Heart left ventricle (tissue), 16 donors: ENCODE measurements around the gene CFH. TPM values are rescaled to one million over a fixed set of nuclear protein-coding genes. Genes with fewer than 3 reads are reported as not detected.

ENCODE experiments used
- ATAC-seq, 4 donors: fragments of 200-7000 bp; cut with Tn5 transposase; one replicate each; pipeline ENCODE4 v1.9.1; 2020 to 2022; ENCODE audit warnings: moderate library complexity in 4 of 4, mild to moderate bottlenecking in 3 of 4, moderate number of reproducible peaks in 1 of 4
- DNase-seq, 5 donors: peaks; one replicate each; pipeline ENCODE4 v3.0.0-alpha.2; 2020
- H3K27ac ChIP-seq, 12 donors: fragments of 200-600 bp; sonication (generic) in 4 of 12; one replicate each; pipeline versions ENCODE4 v1.5.0 to v1.8.0; 2016 to 2022; ENCODE audit warnings: mild to moderate bottlenecking in 2 of 12
- H3K27me3 ChIP-seq, 9 donors: fragments of 200-600 bp; sonication (generic) in 2 of 9; one replicate each; pipeline versions ENCODE4 v1.5.1 to v1.8.0; 2016 to 2022; ENCODE audit warnings: mild to moderate bottlenecking in 3 of 9
- H3K36me3 ChIP-seq, 9 donors: fragments of 200-600 bp; sonication (generic) in 2 of 9; one replicate each; pipeline versions ENCODE4 v1.5.0 to v1.8.0; 2018 to 2022; ENCODE audit warnings: mild to moderate bottlenecking in 2 of 9
- H3K4me1 ChIP-seq, 12 donors: fragments of 200-600 bp; sonication (generic) in 4 of 12; one replicate each; pipeline versions ENCODE4 v1.5.0 to v1.8.0; 2016 to 2022; ENCODE audit warnings: mild to moderate bottlenecking in 3 of 12
- H3K4me3 ChIP-seq, 12 donors: fragments of 200-600 bp; sonication (generic) in 4 of 12; one replicate each; pipeline versions ENCODE4 v1.5.0 to v1.8.0; 2017 to 2022; ENCODE audit warnings: mild to moderate bottlenecking in 9 of 12, moderate library complexity in 4 of 12
- H3K9me3 ChIP-seq, 12 donors: fragments of 200-600 bp; sonication (generic) in 4 of 12; one replicate each; pipeline versions ENCODE4 v1.5.0 to v1.8.0; 2016 to 2022; ENCODE audit warnings: mild to moderate bottlenecking in 1 of 12
- CTCF ChIP-seq, 12 donors: fragments of 200-600 bp; sonication (generic) in 4 of 12; IDR thresholded peaks; one replicate each; pipeline versions ENCODE4 v1.5.0 to v1.8.0; 2018 to 2022; ENCODE audit warnings: antibody characterized with exemption in 12 of 12, mild to moderate bottlenecking in 5 of 12
- POLR2A ChIP-seq, 2 donors: fragments of 450-650 bp; IDR thresholded peaks; one replicate each; pipeline ENCODE4 v1.6.1; 2017; ENCODE audit warnings: antibody characterized with exemption in 2 of 2, mild to moderate bottlenecking in 2 of 2, moderate library complexity in 2 of 2
- WGBS, 4 donors: extraction: QIAGEN DNeasy Blood & Tissue Kit in 2 of 4; methylation state at CpG; one replicate each; pipeline versions ENCODE4 v1.1.5 to v1.1.7; 2013 to 2018; 5-methylcytosine and 5-hydroxymethylcytosine counted together
- intact Hi-C, 10 donors: fragments of 100-400 bp; cut with DNase I; formaldehyde crosslinking; loops; one replicate each; pipeline versions ENCODE4 v1.11.1 to v1.14.2; 2022
- polyA plus RNA-seq, 2 donors: library from polyadenylated mRNA; stranded (reverse); fragments of 200-250 nt; gene quantifications; one replicate each; pipeline ENCODE4 v1.2.3, GENCODE V29; 2013
- total RNA-seq, 9 donors: library from RNA; depleted of rRNA in 2 of 9; stranded (reverse); fragments of >200 nt in 2 of 9; fragmentation: NEBNext Ultra II Directional in 3 of 9; extraction: Animal tissue kit (Norgen Biotek cat#: 25700) in 3 of 9; gene quantifications; one replicate each; pipeline versions ENCODE4 v1.1.0 to v1.2.4, GENCODE V29; 2016 to 2023
- donor health status: ischemic (EF 13 %, LVEDD 7.1; RV severe dilation, severe dysfunction).
- donor health status: healthy with polysubstance abuse.
- donor health status: DM: no; HTN: yes; CAD: no.
- donor health status: DM: no; HTN: no; CAD: no.
- donor health status: ischemic (EF 25% LVEDD 6.9; RV normal size, moderate dysfunction).
- donor health status: ischemic (EF 25% LVEDD 5.7; RV mildly dilated, moderate dysfunction).
- donor health status: healthy.
- donor health status: DM: yes; HTN: yes; CAD: no.
- donor health status: ischemic (EF 35%, LVEDD 5.7; RV mildly dilated, moderate dysfunction).
- donor health status: nonischemic (EF 11% LVEDD 7.7; RV severe dilation, severe dysfunction).
- donor health status: DM: yes; HTN: yes; CAD: no.
- donor health status: PGD.
- donor health status: ischemic (EF 29% LVEDD 5.4; RV normal size, mild dysfunction).
- donor health status: nonischemic (EF 23%, LVEDD 6.1; RV moderate dilation, normal function).

Gene CFH
- total and polyA plus RNA-seq, 11 donors = 7.2 to 141 (median 25.6) TPM

DNA sequence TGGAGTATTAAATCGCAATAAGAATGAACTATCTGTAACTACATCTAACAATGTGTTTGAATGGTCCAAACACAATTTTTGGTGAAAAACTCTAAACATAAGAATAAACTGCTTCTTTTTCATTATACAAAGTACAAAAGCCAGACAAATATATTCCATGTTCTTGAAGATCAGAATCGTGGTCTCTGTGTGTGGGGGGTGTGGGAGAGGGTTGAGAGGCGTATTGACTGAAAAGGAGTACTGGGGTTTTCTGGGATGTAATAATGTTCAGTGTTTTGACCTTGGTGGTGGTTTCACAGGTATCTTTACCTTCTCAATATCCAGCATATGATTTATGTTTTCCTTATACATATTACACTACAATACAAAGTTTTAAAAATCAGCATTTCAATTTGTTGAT lies 764 bp upstream of the CFH start:
- H3K27ac ChIP-seq = peak overlapping the region in 6 of 12 donors; percentile 33 to 67 (median 56)
- H3K4me3 ChIP-seq = peak overlapping the region in 3 of 12 donors; percentile 50 to 60 (median 54)
- ATAC-seq (no peak), DNase-seq (no peak)
- no peaks in the 10 kb centered on the region for H3K27me3 ChIP-seq
- intact Hi-C loops = loop anchor here in 6 of 10 donors (5.0 to 10.0 kb wide), 5 partner anchors 286 to 496 kb away; no protein-coding TSS in a partner anchor
- peaks cover 0 to 17% (median 0%) of the 10 kb centered on the region in 12 donors for H3K4me1 ChIP-seq
- 79 to 81% (median 80%) methylated on average over 3 of the region's 3 CpGs for WGBS, 4 donors
- no peaks in the 10 kb centered on the region for H3K9me3 ChIP-seq
- H3K36me3 ChIP-seq = no peaks in the 10 kb centered on the region
- no peak for TF ChIP-seq POLR2A (IDR thresholded peaks at IDR 0.05)
- no peak for TF ChIP-seq CTCF (IDR thresholded peaks at IDR 0.05)

DNA sequence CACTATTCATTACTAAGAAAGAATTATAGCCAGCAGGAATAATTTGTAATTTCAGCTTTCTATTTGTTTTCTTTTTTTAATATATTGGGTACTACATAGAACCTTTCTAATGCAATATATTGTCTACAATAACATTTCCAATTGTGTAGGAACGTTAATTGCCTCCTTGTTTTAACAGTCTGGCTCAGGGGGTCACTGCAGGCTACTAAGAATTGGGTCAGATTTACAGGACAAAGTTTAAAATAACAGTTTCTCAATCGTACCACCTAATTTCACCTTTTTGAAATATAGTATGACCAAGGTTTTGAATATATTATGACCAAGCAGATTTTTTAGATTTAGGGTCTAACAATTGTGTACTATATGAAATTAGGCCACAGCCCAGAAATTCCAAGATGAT lies 2.4 kb downstream of the CFH start:
- intact Hi-C loops = loop anchor here in 6 of 10 donors (5.0 to 10.0 kb wide), 5 partner anchors 289 to 499 kb away; no protein-coding TSS in a partner anchor
- ATAC-seq (no peak), DNase-seq (no peak)
- Histone ChIP-seq H3K27me3 (no peaks in the 10 kb centered on the region), H3K9me3 (no peaks in the 10 kb centered on the region), H3K4me3 (peak overlapping the region in 10 of 12 donors; percentile 23 to 60 (median 45)), H3K4me1 (peaks cover 0 to 24% (median 0%) of the 10 kb centered on the region in 12 donors), H3K36me3 (no peaks in the 10 kb centered on the region), H3K27ac (peak overlapping the region in 3 of 12 donors; percentile 10 to 63 (median 13))
- 55 to 62% (median 58%) methylated on average over 2 of the region's 2 CpGs for WGBS, 4 donors
- TF ChIP-seq POLR2A (IDR thresholded peaks at IDR 0.05) (no peak), CTCF (IDR thresholded peaks at IDR 0.05) (no peak)

- intact Hi-C loops = loop anchor here in 6 of 10 donors (5.0 to 10.0 kb wide), 6 partner anchors 290 to 508 kb away; no protein-coding TSS in a partner anchor
- no peak for DNase-seq
- H3K27me3 ChIP-seq = no peaks in the 10 kb centered on the region
- H3K36me3 ChIP-seq = no peaks in the 10 kb centered on the region
- peaks cover 0 to 30% (median 0%) of the 10 kb centered on the region in 12 donors for H3K4me1 ChIP-seq
- WGBS, 4 donors = 63 to 77% (median 73%) methylated on average over 3 of the region's 3 CpGs
- no peak for ATAC-seq
- H3K4me3 ChIP-seq = peak overlapping the region in 6 of 12 donors; percentile 28 to 60 (median 48)
- TF ChIP-seq POLR2A (IDR thresholded peaks at IDR 0.05) (no peak), CTCF (IDR thresholded peaks at IDR 0.05) (no peak)
- no peaks in the 10 kb centered on the region for H3K9me3 ChIP-seq
- H3K27ac ChIP-seq = no peak overlapping the region
Measured at GRCh38 chr1:196655071-196655470, 3.2 kb downstream of the CFH start.

DNA sequence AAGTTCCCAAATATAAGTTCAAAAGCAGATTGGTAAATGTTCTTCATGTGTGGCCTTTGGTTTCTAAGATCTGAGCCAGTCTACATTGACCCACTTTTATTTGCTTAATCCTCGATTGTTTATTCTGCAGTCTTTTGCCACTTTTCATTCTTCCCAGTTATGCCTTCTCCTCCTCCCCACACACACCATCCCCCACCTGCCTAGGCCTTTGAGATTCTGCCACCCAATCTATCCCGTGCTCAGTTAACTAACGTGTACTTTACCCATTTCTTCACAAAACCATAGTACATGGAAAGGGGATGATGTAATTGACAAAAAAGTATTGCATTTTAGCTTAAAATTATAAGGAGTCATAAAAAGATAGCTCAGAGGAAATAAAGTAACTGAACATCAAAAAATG lies 3.7 kb downstream of the CFH start:
- no peak for ATAC-seq
- no peak overlapping the region for H3K27ac ChIP-seq
- TF ChIP-seq CTCF (IDR thresholded peaks at IDR 0.05) (no peak), POLR2A (IDR thresholded peaks at IDR 0.05) (no peak)
- H3K9me3 ChIP-seq = no peaks in the 10 kb centered on the region
- intact Hi-C loops = loop anchor here in 6 of 10 donors (5.0 to 10.0 kb wide), 6 partner anchors 291 to 508 kb away; no protein-coding TSS in a partner anchor
- no peaks in the 10 kb centered on the region for H3K36me3 ChIP-seq
- H3K27me3 ChIP-seq = no peaks in the 10 kb centered on the region
- DNase-seq = no peak
- peak overlapping the region in 3 of 12 donors; percentile 46 to 60 (median 54) for H3K4me3 ChIP-seq
- WGBS, 4 donors = 86 to 90% (median 88%) methylated on average over 3 of the region's 3 CpGs
- H3K4me1 ChIP-seq = peaks cover 0 to 34% (median under 1%) of the 10 kb centered on the region in 12 donors
